ENCODE results near the gene CALN1.
"Not testable (repeated sequence)": the region's sequence is repeated elsewhere in the genome, so short reads cannot be mapped to it uniquely, and the experiment has no call there.

Gene CALN1

GRCh38 chr7:72098807-72099580, 313.1 kb downstream of the CALN1 start:
- DNase-seq (ENCODE audit: low read depth in 2 of 2): no peak

GRCh38 chr7:72097226-72097625, 314.9 kb downstream of the CALN1 start:
- no peak for DNase-seq (ENCODE audit: low read depth in 2 of 2)

GRCh38 chr7:72092769-72093168, 319.4 kb downstream of the CALN1 start:
- DNase-seq (ENCODE audit: low read depth in 2 of 2): no peak

DNA sequence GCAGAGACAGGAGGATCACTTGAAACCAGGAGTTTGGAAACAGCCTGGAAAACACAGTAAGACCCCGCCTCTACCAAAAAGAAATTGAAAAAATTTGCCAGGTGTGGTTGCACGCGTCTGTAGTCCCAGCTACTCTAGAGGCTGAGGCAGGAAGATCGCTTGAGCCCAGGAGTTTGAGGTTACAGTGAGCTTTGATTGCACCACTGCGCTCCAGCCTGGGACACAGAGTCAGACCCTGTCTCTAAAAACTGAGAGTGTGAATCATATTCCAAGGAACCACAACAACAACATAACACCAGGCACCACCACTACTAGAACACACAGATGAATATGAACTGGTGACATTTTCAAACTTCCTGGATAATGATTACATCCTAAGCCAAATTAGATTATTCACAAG, 324.2 kb downstream of the CALN1 start:
- DNase-seq (ENCODE audit: low read depth in 2 of 2): no peak

- DNase-seq (ENCODE audit: low read depth in 2 of 2): no peak
Measured at GRCh38 chr7:72080865-72081510, 331.1 kb downstream of the CALN1 start.

DNA sequence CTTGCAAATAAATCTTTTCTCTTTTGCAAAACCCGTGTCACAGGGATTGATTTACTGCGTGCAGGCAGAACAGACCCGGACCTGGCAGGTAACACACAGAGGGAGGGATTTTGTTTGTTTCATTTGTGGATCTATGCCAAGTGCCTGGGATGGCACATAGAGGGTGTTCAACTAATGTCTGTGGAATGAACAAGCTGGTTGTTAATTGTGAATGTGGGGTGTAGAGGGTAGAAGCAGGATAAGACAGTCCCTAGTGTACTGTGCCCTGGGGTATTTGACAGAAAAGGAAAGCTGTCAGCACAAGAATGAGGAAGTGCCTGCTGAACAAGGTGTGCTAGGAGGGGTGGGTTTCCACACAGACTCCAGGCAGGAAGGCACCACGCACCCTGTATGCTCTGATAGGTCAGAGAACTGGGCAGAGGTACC, 331.8 kb downstream of the CALN1 start:
- DNase-seq (ENCODE audit: low read depth in 2 of 2): no peak

- DNase-seq (ENCODE audit: low read depth in 2 of 2): no peak
Measured at GRCh38 chr7:72078856-72079255, 333.3 kb downstream of the CALN1 start.

DNA sequence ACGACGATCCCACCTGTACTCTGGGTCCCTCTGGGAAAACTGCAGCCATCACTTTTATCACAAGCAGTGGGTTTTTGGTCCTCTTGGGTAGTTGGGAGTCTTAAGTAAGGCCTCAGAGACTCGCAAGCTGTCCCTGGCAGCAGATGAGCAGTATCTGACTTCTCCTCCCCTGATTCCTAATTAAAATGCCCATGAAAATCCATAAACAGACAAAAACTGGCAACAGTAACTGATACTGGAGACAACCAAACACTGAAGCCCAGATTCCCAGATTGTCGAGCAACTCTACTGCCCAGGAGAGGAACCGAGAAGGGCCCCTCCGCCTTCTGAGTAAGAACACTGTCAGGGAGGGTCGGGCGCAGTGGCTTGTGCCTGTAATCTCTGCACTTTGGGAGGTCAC, 333.8 kb downstream of the CALN1 start:
- no peak for DNase-seq (ENCODE audit: low read depth in 2 of 2)

GRCh38 chr7:72077786-72078185, 334.4 kb downstream of the CALN1 start:
- no peak for DNase-seq (ENCODE audit: low read depth in 2 of 2)

GRCh38 chr7:72072901-72073300, 339.2 kb downstream of the CALN1 start:
- DNase-seq (ENCODE audit: low read depth in 2 of 2): no peak

GRCh38 chr7:72069263-72069662, 342.9 kb downstream of the CALN1 start:
- no peak for DNase-seq (ENCODE audit: low read depth in 2 of 2)

DNA sequence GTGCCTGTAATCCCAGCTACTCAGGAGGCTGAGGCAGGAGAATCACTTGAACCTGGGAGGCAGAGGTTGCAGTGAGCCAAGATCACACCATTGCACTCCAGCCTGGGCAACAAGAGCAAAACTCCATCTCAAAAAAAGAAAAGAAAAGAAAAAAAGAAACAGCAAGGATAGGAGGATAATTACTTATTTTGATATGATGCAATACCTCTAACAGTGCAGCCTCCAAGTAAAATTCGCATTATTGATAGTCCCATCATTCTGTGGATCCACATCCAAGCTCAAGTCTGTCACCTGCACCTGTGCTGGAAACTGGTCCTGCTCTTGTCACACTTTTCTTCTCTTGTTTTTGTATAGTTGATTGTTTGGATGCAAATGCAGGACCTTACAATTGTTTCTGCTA, 346.4 kb downstream of the CALN1 start:
- not testable (repeated sequence) for DNase-seq (ENCODE audit: low read depth in 2 of 2)

DNA sequence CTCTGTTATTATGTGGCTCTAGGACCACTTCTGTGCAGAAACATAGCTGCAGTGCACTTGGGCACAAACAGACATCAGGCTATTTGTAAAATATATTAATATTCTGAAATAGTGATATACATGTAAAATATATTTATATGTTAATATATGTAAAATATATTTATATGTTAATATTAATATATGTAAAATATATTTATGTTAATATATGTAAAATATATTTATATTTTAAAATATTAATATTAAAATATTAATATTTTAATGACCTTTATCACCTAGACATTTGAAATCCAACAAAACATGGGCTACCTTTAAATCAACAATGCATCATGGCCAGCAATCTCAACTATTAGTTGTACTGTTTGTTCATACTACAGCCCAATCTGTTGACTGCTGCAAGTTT, 347.2 kb downstream of the CALN1 start:
- DNase-seq (ENCODE audit: low read depth in 2 of 2): no peak

DNA sequence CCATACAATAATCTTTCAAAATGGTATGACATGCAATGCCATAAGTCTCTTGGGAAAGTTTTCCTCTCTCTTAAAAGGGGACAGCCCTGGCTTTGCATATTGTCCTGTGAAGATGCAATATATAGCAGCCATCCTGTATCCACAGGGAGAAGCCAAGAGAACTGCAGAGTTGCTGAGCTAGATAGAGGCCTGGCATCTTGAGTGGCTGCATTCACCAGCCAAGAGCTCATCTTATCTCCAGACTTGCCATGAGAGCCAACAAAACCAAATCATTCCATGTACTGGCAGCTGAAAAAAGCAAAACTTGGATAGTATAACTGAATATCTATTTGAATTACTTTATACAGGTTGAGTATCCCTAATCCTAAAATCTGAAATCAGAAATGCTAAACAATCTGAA, 348.8 kb downstream of the CALN1 start:
- DNase-seq (ENCODE audit: low read depth in 2 of 2): no peak

- no peak for DNase-seq (ENCODE audit: low read depth in 2 of 2)
Measured at GRCh38 chr7:72062666-72063065, 349.5 kb downstream of the CALN1 start.

DNA sequence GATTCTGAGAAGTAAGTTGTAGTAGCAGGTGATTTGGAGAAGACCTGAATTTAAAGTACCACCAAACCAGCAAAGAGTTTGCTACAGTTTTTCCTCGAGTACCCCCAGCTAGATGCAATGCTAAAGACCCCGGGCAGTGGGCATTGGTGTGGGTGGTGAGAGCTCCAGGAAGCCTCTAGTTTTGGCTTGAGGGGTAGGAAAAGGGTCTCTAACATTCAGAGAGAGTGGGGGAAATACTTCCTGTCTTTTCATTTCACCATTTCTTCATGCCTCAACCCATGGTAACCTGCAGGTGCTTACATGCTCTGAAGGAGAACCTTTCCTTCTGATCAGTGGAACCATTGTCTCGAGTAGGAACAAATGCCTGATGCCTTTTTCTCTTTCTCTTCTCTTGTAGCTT, 352.2 kb downstream of the CALN1 start:
- DNase-seq (ENCODE audit: low read depth in 2 of 2): no peak

DNA sequence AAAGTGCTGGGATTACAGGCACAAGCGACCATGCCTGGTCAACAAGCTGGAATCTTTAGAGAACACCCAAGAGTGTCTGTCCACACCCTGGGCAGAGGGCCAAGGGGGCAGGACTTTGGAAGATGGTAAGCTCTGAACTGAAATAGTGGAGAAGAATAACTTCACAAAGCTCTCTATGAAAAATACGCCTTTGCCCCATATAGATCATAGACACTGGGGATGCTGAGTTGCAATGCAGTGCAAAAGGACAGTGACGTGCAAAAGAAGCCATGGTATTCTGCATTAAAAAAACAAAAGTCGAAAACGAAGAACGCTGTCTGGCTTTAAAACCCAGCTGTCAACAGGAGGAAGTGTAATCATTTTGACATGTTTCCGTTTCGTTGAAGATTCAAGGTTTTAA, 353.6 kb downstream of the CALN1 start:
- DNase-seq (ENCODE audit: low read depth in 2 of 2): no peak

- no peak for DNase-seq (ENCODE audit: low read depth in 2 of 2)
Measured at GRCh38 chr7:72057796-72058195, 354.3 kb downstream of the CALN1 start.

DNA sequence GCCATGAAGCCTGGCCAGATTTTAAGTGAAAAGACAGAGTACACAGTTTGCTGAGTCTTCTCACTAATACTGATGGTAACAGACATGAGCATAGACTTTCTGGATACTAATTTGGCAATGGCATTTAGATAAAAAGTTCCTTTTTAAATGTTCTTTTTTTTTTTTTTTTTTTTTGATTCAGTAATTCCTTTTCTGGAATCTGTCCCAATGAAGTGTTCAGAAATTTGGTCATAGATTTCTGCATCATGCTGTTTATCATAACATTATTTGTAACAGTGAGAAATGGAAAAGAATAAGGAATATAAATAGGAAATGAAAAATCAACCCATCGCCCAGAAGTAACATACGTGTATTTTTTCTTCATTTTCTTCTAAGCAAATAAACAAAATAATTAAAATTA, 354.9 kb downstream of the CALN1 start:
- DNase-seq (ENCODE audit: low read depth in 2 of 2): no peak

GRCh38 chr7:72055426-72055825, 356.7 kb downstream of the CALN1 start:
- no peak for DNase-seq (ENCODE audit: low read depth in 2 of 2)

DNA sequence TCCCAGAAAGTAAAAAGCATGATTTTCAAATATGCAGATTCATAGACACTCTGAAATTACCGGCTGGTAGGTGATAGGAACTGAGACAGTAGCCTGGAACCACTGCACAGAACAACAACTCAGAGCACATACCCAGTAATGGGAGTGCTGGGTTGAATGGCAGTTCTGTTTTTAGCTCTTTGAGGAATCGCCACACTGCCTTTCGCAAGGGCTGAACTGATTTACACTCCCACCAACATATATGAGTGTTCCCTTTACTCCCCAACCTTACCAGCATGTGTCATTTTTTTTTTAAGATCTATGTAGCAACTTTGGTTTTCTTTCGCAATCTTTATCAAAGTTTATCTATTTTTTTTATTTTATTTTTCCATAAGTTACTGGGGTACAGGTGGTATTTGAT, 358.8 kb downstream of the CALN1 start:
- no peak for DNase-seq (ENCODE audit: low read depth in 2 of 2)

DNA sequence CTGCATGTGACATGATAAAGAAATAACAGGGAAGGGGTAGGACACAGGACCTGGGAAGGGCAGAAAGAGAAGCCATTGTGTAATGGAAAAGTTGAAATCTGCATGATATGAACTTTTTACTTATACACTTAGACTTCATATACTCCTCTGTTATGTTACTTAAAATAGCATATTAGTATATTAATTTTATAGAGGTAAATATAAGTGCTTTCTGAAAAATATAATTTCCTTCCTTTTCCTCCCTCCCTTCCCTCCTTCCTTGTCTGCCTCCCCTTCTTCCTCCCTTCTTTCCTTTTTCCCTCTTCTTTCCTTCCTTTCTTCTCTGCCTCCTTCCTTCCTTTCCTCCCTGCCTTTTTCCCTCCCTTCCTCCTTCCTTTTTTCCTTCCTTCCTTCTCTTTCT, 363.7 kb downstream of the CALN1 start:
- DNase-seq (ENCODE audit: low read depth in 2 of 2): no peak

GRCh38 chr7:72042855-72043254, 369.3 kb downstream of the CALN1 start:
- DNase-seq (ENCODE audit: low read depth in 2 of 2): no peak

DNA sequence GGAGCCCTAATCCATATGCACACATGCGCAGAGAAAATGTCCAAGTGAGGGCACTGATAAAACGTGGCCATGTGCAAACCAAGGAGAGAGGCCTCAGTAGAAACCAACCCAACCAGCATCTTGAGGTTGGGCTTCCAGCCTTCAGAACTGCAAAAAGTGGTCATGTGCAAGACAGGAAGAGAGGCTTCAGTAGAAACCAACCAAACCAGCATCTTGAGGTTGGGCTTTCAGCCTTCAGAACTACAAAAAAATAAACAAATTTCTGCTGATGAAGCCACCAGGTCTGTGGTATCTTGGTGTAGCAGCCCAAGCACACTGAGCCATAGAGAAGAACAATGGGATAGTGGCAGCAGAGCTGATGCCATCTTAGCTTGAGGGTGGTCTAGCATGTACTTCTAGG, 371.5 kb downstream of the CALN1 start:
- no peak for DNase-seq (ENCODE audit: low read depth in 2 of 2)

Measured in stimulated activated CD4-positive, alpha-beta T cell treated with anti-CD3 and anti-CD28 coated beads, Interleukin-1b, Interleukin-23, amount 100 ng/mL, for 4 hours (primary cell).